Lung microvascular endothelial cell (primary cell): Measurements from ENCODE around the gene MEF2D. TPM values are rescaled to one million over a fixed set of nuclear protein-coding genes. Genes with fewer than 3 reads are reported as not detected.

Experiments
- DNase-seq, 2 donors: peaks; one replicate each; pipeline versions ENCODE4 v3.0.0 to v3.0.0-alpha.2; 2010; ENCODE audit warnings: low read depth in 2 of 2
- total RNA-seq: library from RNA; depleted of rRNA; stranded (reverse); fragments of >200 nt; gene quantifications from 2 replicates; pipeline ENCODE4 v1.2.1, GENCODE V29; 2014

Gene MEF2D
- total RNA-seq, 1 donor from 2014 or later = 4.4 TPM

- no peak for DNase-seq
These were observed 52.2 kb downstream of the MEF2D start for GRCh38 chr1:156448134-156448967.

GRCh38 chr1:156445789-156446263 lies 54.7 kb downstream of the MEF2D start:
- peak; percentile 72 to 79 for DNase-seq

DNA sequence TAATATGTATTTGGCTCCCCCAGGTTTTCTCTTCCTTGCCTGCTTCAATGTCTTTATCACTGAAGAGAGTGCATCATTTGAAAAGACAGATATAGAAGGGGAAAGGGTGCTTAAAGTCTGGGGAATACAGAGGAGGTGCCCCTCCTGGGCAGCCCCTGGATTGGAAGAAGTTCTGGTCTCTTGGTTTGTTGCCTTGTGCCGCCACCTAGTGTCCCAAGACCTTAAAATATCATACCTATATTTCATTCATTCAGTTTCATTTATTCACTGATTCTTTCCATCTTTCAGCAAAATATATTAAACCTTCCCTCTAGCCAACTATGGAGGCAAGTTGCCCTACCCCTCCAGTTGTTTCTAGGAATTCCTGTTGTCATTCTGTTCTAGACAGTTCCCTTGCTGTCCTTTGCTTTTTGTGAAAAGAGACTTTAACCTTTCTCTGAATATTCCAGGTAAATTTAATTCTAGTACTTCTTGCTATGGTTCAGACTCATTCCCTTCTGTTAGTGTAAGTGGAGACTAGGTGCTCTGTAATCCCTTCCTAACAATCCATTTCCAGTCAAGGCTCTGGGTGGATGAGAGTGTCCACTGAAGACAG lies 56.1 kb downstream of the MEF2D start:
- peak; percentile 49 to 59 for DNase-seq

- DNase-seq = no peak
These were observed 57.3 kb downstream of the MEF2D start for GRCh38 chr1:156443286-156443685.

DNA sequence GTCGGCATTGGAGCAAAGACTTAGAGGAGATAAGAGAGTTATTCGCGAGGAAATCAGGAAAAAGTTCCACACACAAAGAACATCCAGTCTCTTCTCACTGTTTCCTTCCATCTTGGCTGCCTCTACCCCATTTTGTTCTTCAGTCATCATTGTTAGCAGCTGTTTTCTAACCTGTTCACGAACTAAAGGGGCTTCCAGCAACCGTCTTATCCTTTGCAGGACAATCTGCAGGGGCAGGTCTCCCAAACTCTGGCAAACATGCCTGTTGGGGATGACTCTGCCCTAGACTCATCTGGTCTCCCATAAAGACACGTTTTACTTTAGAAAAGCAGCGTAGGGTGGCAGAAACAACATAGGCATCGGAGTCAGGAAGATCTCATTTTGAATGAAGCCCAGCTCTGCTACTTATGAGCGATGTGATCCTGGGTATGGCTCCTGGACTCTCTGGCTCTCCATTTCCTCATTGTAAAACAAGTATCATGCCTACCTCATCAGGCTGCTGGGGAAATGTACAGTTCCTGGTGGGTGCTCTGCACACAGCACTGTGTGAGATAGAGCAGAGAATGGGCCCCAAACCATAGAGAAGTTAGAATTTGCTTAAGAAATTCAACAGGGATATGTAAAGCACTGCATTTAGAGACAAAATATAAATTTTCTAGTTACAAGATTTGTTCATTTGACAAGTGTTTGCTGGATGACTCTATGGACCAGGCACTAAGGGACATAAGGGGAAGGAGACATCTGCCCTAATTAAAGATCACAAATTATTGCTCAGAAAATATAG lies 59.7 kb downstream of the MEF2D start:
- DNase-seq = no peak

DNA sequence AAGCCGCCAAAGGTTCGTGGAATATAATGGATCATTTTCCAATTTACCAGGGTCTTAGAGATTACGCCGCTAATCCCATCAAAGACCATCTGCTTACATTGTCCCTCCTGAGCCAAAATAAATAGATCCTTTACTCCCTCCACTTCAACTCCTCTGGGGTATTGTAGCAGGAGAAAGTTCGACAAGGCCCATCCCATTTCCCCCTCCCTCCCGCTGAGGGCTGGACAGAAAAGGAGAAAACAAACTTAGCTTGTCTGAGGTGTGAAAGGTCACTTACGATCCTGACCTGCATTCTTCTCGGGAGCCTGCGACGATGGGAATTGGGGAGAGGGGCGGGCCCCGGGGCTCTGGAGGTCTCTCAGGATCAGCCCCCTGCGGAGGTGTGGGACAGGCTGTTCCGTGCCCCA lies 60.8 kb downstream of the MEF2D start:
- no peak for DNase-seq

GRCh38 chr1:156439036-156439776 lies 61.4 kb downstream of the MEF2D start:
- DNase-seq = no peak

GRCh38 chr1:156438278-156438987 lies 62.1 kb downstream of the MEF2D start:
- no peak for DNase-seq

DNA sequence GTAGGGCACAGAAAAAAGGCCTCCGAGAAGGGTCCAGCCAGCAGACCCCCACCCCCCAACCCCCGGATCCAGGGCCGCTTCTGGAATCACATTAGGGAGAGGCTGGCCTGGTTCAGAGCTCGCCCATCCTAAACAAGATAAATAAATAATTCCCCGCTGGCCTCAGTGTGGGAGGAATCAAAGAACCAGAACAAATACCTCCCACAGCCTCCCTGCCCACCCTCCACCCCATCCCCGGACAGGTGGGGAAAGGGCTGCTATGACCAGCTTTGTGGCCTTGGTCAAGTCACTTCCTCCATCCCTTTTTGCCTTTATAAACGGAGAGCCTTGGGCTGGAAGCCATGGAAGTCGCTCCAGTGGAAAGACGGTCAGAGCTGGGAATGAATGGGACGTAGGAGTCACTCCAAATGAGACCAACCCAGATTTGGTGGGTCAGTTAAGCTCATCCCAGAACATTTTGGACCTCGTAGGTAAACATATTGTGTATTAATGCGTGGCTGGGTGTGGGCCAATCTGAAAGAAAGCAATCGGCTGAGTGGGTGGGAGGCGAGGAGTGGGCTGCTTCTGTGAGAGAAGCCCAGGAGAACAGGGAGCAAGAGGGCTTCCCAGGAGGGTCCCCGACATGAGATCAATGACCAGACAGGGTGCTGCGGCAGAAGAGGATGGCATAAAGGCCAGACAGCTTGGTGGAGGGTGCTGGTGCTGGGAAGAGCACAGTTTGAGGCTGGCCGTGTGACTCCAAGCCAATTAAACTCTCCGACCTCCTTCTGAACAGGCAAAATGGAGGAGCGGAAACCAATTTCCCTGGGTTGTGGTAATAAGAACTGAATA lies 63.3 kb downstream of the MEF2D start:
- DNase-seq = no peak

DNA sequence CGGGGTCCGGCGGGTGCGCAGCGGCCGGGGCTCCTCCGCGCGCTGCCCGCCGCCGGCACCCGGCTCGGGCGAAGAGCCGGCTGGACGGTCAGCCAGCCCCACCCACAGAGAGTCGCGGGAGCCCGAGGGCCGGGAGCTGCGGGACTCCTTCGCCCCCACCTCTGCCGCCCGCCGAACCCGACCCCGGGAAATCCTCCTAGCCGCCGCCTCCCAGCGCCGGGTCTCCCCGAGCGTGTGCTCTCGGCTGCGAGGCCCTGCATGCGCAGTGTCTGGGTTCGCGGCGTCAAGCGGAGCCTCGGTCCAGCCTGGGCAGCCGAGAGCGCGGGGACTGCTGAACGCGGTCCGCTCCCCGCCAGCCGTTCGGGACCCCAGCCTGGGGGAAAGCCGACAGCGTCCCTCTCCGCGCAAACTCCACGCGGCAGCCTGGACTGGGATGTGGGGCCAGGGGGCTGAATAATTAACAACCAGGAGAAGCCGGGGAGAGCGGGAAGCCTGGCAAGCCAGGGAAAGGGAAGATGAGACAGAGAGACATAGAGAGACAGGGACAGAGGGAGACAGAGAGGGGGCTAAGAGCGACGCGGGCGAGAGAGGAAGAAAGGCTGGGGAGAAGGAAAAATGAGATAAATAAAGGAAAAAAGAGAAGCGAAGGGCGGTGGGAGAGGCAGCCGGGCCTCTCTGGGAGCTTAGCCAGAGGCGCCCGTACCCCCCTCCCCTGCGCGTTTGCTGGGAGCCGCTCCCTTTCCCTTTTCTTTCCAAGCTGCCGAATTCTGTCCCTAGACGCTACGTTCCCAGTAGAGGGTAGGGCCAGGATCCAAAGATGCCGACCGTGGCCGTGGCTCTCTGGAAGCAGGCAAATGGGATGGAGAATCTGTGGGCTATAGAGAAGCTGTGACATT lies 64.2 kb downstream of the MEF2D start:
- DNase-seq = peak in 1 of 2 donors; percentile 26

- DNase-seq = peak in 1 of 2 donors; percentile 16
These were observed 64.9 kb downstream of the MEF2D start for GRCh38 chr1:156435545-156436140.

GRCh38 chr1:156434989-156435544 lies 65.5 kb downstream of the MEF2D start:
- DNase-seq = no peak

GRCh38 chr1:156433602-156434001 lies 67.0 kb downstream of the MEF2D start:
- no peak for DNase-seq

DNA sequence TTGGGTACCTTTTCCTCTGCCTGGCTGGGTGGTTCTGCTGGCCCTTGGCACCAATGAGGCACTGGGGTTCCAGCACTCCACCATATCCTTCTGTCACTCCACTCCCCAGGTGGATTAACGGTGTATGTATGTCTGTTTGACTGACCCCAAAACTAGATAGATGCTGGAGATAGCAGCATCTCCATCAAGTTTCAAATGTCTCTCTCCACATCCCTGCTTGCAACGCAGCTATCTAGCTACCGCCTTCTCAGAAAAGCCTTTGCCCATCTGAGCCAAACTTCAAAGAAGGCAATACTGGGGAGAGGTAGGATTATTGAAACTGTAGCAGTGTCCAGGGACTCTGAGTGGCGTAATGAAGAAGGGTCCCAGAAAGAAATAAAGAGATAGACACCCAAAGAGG lies 67.5 kb downstream of the MEF2D start:
- no peak for DNase-seq

DNA sequence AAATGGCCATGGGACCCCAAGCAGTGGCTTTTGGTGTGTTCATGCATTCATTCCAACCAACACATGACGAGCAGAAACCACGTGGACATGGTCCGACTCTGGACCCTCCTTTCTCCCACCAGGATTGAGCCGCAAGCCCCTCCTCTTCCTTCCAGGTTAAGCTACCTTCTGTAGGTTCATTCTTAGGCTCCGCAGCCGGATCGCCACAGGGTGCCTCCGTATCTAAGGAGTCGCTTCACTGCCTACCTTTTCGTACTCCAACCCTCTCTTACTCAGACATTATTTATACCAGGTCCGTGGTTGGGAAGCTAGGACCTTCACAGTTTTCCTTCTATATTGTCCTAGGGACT lies 67.9 kb downstream of the MEF2D start:
- DNase-seq = no peak

GRCh38 chr1:156431769-156432668 lies 68.6 kb downstream of the MEF2D start:
- no peak for DNase-seq

DNA sequence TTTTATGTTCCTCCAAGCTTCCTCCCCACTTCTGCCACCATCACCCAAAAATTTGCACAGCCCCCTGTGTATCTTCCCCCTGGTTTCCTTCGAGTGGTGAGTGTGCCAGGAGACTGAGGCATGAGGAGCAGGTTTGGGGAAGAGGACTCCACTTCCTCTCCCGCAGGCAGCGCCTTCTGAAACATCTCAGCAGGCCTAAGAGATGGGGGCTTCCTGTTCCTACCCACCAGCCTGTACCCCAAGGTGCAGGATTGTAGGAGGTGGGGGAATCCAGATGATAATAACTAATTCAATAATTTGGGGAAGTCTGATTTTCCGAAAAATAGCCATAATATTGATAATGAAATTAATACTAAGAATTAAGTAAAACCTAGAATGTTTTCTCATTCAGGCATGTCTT lies 69.2 kb downstream of the MEF2D start:
- DNase-seq = no peak
